ENCODE results near the gene ROPN1L.
"Not testable (repeated sequence)": the region's sequence is repeated elsewhere in the genome, so short reads cannot be mapped to it uniquely, and the experiment has no call there.

The ROPN1L gene

GRCh38 chr5:10503321-10503720, 61.6 kb downstream of the ROPN1L start:
- DNase-seq = no peak

GRCh38 chr5:10503997-10504793, 62.5 kb downstream of the ROPN1L start:
- no peak for DNase-seq

- no peak for DNase-seq
Measured at GRCh38 chr5:10505517-10506095, 63.9 kb downstream of the ROPN1L start.

- DNase-seq = no peak
Measured at GRCh38 chr5:10506535-10506934, 64.9 kb downstream of the ROPN1L start.

- no peak for DNase-seq
Measured at GRCh38 chr5:10507575-10508096, 66.0 kb downstream of the ROPN1L start.

- DNase-seq = no peak
Measured at GRCh38 chr5:10509575-10509974, 67.9 kb downstream of the ROPN1L start.

- no peak for DNase-seq
Measured at GRCh38 chr5:10511741-10512640, 70.3 kb downstream of the ROPN1L start.

- no peak for DNase-seq
Measured at GRCh38 chr5:10513501-10514442, 72.1 kb downstream of the ROPN1L start.

GRCh38 chr5:10514572-10514971, 72.9 kb downstream of the ROPN1L start:
- not testable (repeated sequence) for DNase-seq

Data from retina (tissue), 1 donor.